Mucosa of descending colon (tissue), 3 donors: ENCODE measurements around the gene PHLPP2. TPM values are rescaled to one million over a fixed set of nuclear protein-coding genes. Genes with fewer than 3 reads are reported as not detected.

Source experiments
- ATAC-seq: fragments of 200-7000 bp; cut with Tn5 transposase; one replicate; pipeline ENCODE4 v1.9.1; 2020; ENCODE audit warnings: mild to moderate bottlenecking, moderate library complexity
- DNase-seq, 3 donors: peaks; one replicate each; pipeline ENCODE4 v3.0.0-alpha.2; 2020
- H3K36me3 ChIP-seq: fragments of 200-600 bp; one replicate; pipeline ENCODE4 v1.8.0; 2021; ENCODE audit warnings: low read depth, mild to moderate bottlenecking
- H3K4me1 ChIP-seq: fragments of 200-600 bp; one replicate; pipeline ENCODE4 v1.8.0; 2021; ENCODE audit warnings: low read depth, mild to moderate bottlenecking
- H3K4me3 ChIP-seq: fragments of 200-600 bp; one replicate; pipeline ENCODE4 v1.8.0; 2021; ENCODE audit warnings: mild to moderate bottlenecking
- H3K9me3 ChIP-seq: fragments of 200-600 bp; one replicate; pipeline ENCODE4 v1.8.0; 2021; ENCODE audit warnings: mild to moderate bottlenecking
- CTCF ChIP-seq: fragments of 200-600 bp; IDR thresholded peaks from one replicate; pipeline ENCODE4 v1.8.0; 2022; ENCODE audit warnings: antibody characterized with exemption, mild to moderate bottlenecking
- intact Hi-C, 2 donors: fragments of 100-400 bp; cut with DNase I in 1 of 2; cut with micrococcal nuclease in 1 of 2; formaldehyde crosslinking; loops; one replicate each; pipeline versions ENCODE4 v1.11.0 to v1.11.1; 2022; cut with DNase I, micrococcal nuclease
- total RNA-seq, 3 donors: library from RNA; stranded (reverse); fragmentation: NEBNext Ultra II Directional in 2 of 3; extraction: Animal tissue kit (Norgen Biotek cat#: 25700) in 2 of 3; gene quantifications; one replicate each; pipeline versions ENCODE4 v1.2.1 to v1.2.4, GENCODE V29; 2021 to 2023
- donor health status: DM: no; HTN: no; CAD: no; lungs with moderate emphysema.
- donor health status: DM: no; HTN: no; CAD: no.
- donor health status: DM: no; HTN: yes; CAD: no.

PHLPP2 gene
- total RNA-seq, 3 donors from 2014 or later: 42.0 to 85.5 (median 54.7) TPM

GRCh38 chr16:71721066-71721740 lies 3.3 kb downstream of the PHLPP2 start:
- Histone ChIP-seq H3K9me3 (no peaks in the 10 kb centered on the region), H3K4me3 (no peak overlapping the region), H3K36me3 (no peaks in the 10 kb centered on the region), H3K4me1 (peaks cover 27% of the 10 kb centered on the region)
- TF ChIP-seq CTCF: no peak
- intact Hi-C loops: no loop called here
- no peak for DNase-seq
- ATAC-seq: no peak

- no peak for DNase-seq
- Histone ChIP-seq H3K9me3 (no peaks in the 10 kb centered on the region), H3K4me3 (no peak overlapping the region), H3K36me3 (no peaks in the 10 kb centered on the region), H3K4me1 (peaks cover 10% of the 10 kb centered on the region)
- intact Hi-C loops: no loop called here
- TF ChIP-seq CTCF: no peak
- ATAC-seq: no peak
Observed at GRCh38 chr16:71712501-71712900, 12.0 kb downstream of the PHLPP2 start.

DNA sequence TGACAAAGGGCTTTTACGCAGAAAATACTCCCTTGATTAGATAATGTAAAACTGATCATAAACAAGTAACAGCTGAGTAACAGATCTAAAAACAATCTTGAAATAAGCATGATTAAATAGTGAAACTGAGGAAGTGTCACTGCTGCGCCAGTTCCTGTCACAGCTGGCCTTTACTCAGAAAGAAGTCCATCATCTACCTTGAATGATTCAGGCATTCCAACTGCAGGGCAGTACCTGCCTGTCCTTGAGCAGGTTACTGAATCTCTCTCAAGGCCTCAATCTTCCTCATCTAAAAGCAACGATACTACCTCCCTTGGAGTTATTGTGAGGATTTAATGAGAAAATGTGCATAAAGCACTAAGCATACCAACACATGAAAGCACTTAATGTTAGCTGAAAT lies 12.7 kb downstream of the PHLPP2 start:
- Histone ChIP-seq H3K9me3 (no peaks in the 10 kb centered on the region), H3K36me3 (no peaks in the 10 kb centered on the region), H3K4me1 (peaks cover 10% of the 10 kb centered on the region), H3K4me3 (no peak overlapping the region)
- intact Hi-C loops: no loop called here
- DNase-seq (no peak), ATAC-seq (peak; percentile 34)
- TF ChIP-seq CTCF: no peak

GRCh38 chr16:71709229-71709781 lies 15.2 kb downstream of the PHLPP2 start:
- ATAC-seq (peak; percentile 85), DNase-seq (no peak)
- Histone ChIP-seq H3K4me1 (peaks cover 10% of the 10 kb centered on the region), H3K4me3 (peak overlapping the region; percentile 10), H3K9me3 (no peaks in the 10 kb centered on the region), H3K36me3 (no peaks in the 10 kb centered on the region)
- intact Hi-C loops: no loop called here
- no peak for TF ChIP-seq CTCF

GRCh38 chr16:71708696-71709095 lies 15.8 kb downstream of the PHLPP2 start:
- TF ChIP-seq CTCF: no peak
- DNase-seq (no peak), ATAC-seq (no peak)
- no peak overlapping the region for H3K4me3 ChIP-seq
- peaks cover 10% of the 10 kb centered on the region for H3K4me1 ChIP-seq
- H3K9me3 ChIP-seq: no peaks in the 10 kb centered on the region
- H3K36me3 ChIP-seq: no peaks in the 10 kb centered on the region
- intact Hi-C loops: no loop called here
